LoVo (cell line): ENCODE data around the gene ACP4.

Source experiments
- DNase-seq: peaks from one replicate; pipeline ENCODE4 v3.0.0-alpha.2; 2016; ENCODE audit warnings: low spot score

The ACP4 gene

GRCh38 chr19:50844296-50844935 lies 54.2 kb downstream of the ACP4 start:
- no peak for DNase-seq
